ENCODE results near the gene PRR35. TPM values are rescaled to one million over a fixed set of nuclear protein-coding genes. Genes with fewer than 3 reads are reported as not detected.

The PRR35 gene
- total RNA-seq, 2 experiments from 2014 or later: not detected

DNA sequence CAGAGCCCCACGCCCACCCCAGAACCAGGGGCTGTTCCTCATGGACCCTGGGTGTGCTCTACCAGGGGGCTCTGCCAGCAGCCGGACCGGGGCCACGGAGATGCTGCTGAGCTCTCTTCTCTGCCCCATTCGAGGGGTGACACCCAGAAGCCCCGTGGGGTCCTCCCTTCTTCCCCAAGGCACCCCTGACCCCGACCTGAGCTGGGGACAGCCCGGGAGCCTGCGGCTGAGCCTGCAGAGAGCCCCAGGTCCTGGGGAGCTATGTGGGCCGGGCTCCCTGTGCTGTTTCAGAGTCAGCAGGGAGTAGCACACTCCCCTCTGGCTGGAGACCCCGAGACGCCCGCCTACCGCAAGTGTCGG is 1.2 kb upstream of the PRR35 start:
- H3K9me3 Mint-ChIP-seq: no peaks in the 10 kb centered on the region
- ChIA-PET CTCF (no interaction called here), POLR2A (no interaction called here)
- Histone ChIP-seq H3K36me3 (ENCODE audit: insufficient read depth, low read length) (peaks cover under 1% of the 10 kb centered on the region), H3K4me3 (ENCODE audit: low read length) (no peak overlapping the region), H3K27me3 (ENCODE audit: control insufficient read depth in 1 of 2, insufficient read depth in 2 of 2, low read length in 2 of 2) (peaks cover 17 to 24% of the 10 kb centered on the region in 2 experiments), H3K9me3 (ENCODE audit: control insufficient read depth in 1 of 2, insufficient read depth in 1 of 2, low read length in 2 of 2) (peaks cover 0 to 23% of the 10 kb centered on the region in 2 experiments), H3K4me1 (ENCODE audit: insufficient read depth, low read length) (peaks cover 4% of the 10 kb centered on the region), H3K27ac (ENCODE audit: low read depth in 1 of 2, low read length in 2 of 2) (no peak overlapping the region)
- TF ChIP-seq, protein P1, sequence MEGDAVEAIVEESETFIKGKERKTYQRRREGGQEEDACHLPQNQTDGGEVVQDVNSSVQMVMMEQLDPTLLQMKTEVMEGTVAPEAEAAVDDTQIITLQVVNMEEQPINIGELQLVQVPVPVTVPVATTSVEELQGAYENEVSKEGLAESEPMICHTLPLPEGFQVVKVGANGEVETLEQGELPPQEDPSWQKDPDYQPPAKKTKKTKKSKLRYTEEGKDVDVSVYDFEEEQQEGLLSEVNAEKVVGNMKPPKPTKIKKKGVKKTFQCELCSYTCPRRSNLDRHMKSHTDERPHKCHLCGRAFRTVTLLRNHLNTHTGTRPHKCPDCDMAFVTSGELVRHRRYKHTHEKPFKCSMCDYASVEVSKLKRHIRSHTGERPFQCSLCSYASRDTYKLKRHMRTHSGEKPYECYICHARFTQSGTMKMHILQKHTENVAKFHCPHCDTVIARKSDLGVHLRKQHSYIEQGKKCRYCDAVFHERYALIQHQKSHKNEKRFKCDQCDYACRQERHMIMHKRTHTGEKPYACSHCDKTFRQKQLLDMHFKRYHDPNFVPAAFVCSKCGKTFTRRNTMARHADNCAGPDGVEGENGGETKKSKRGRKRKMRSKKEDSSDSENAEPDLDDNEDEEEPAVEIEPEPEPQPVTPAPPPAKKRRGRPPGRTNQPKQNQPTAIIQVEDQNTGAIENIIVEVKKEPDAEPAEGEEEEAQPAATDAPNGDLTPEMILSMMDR (IDR thresholded peaks at IDR 0.05): no peak
- H3K27me3 Mint-ChIP-seq: peaks cover 6% of the 10 kb centered on the region
- ATAC-seq (ENCODE audit: poor library complexity) (no peak), DNase-seq (no peak)
- no peak overlapping the region for H3K4me3 Mint-ChIP-seq
- H3K4me1 Mint-ChIP-seq (ENCODE audit: low read depth): peaks cover 4% of the 10 kb centered on the region
- no peak overlapping the region for H3K27ac Mint-ChIP-seq
- intact Hi-C loops (cut with DNase I, micrococcal nuclease): no loop called here
- H3K36me3 Mint-ChIP-seq (ENCODE audit: low read depth): no peaks in the 10 kb centered on the region

DNA sequence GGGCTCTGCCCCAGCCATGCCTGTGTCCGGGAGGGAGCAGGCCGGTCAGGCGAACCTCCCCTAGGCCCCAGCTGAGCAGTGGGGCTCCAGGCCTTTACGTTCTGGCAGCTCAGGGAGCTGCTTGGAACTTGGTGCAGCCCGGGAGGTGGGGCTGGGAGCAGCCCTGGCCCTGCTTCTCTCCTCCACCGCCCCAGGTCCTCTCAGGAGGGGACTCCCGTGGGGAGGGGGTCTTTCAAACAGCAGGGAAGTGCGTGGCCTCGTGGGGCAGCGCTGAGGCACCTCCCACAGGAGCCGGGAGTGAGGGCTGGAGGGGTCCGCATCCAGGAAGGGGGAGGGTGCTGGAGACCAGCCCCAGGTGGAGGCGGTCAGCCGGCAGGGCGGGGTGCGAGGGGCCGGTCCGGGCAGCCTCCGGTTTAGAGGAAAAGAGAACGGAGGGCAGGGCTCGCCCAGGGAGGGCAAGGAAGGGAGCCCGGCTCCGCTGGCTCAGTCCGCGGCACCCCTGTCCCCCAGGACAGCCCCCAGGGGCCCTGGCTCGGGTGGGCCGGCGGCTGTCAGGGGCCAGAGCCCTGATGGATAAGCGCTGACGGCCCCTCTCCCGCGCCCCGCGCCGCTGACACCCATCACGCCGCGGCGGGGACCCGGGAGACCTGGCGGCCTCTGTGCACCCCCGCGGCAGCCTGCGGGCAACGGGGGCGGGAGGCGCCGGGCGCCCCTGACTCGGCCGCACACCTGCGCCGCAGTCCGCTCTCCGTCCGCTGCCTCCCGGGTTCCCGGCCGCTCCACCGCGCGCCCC is 587 bp upstream of the PRR35 start:
- TF ChIP-seq, protein P1 (IDR thresholded peaks at IDR 0.05): no peak
- POLR2A ChIA-PET: no interaction called here
- H3K4me1 ChIP-seq (ENCODE audit: insufficient read depth, low read length): peaks cover 4% of the 10 kb centered on the region
- no peak for ATAC-seq (ENCODE audit: poor library complexity)
- H3K4me3 ChIP-seq (ENCODE audit: low read length): no peak overlapping the region
- H3K27me3 Mint-ChIP-seq: peaks cover 6% of the 10 kb centered on the region
- CTCF ChIA-PET: no interaction called here
- H3K27me3 ChIP-seq (ENCODE audit: control insufficient read depth in 1 of 2, insufficient read depth in 2 of 2, low read length in 2 of 2): peaks cover 17 to 24% of the 10 kb centered on the region in 2 experiments
- no peak for DNase-seq
- intact Hi-C loops (cut with DNase I, micrococcal nuclease): no loop called here
- peaks cover 0 to 23% of the 10 kb centered on the region in 2 experiments for H3K9me3 ChIP-seq (ENCODE audit: control insufficient read depth in 1 of 2, insufficient read depth in 1 of 2, low read length in 2 of 2)
- H3K36me3 Mint-ChIP-seq (ENCODE audit: low read depth): no peaks in the 10 kb centered on the region
- H3K36me3 ChIP-seq (ENCODE audit: insufficient read depth, low read length): no peaks in the 10 kb centered on the region
- no peak overlapping the region for H3K27ac Mint-ChIP-seq
- H3K9me3 Mint-ChIP-seq: no peaks in the 10 kb centered on the region
- no peak overlapping the region for H3K27ac ChIP-seq (ENCODE audit: low read depth in 1 of 2, low read length in 2 of 2)
- H3K4me1 Mint-ChIP-seq (ENCODE audit: low read depth): peaks cover 4% of the 10 kb centered on the region
- no peak overlapping the region for H3K4me3 Mint-ChIP-seq

DNA sequence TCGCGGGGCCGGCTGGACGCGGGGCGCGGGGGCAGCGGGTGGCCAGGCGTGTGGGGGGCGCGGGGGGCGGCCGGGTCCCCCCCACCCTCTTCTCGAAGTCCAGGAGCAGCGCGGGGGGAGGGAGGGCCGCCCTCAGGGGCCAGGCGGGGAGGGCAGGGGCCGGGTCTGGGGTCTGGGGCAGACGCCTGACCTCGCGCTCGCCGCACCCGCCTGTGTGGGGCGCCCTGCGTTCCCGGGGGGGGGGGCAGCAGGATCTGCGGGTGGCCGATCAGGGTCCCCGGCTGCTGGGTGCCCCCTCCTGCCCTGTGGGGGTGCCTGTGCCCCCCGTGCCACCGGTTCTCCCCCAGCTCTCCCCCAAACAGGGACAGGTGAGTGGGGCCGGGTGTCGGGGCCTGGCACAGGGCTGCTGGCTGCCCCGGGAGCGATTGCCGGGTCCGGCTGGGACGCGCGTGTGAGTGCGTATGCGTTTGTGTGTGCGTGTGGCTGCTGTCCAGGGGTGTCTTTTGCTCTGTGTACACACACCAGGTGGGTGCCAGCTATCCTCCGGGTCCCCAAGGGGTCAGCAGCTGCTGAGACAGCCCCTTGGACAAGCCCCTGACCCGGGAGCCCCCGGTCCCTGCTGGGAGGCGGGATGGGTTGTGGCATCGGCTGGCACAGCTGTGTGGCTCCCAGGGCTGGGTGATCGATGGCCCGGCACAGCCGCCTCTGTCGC is 663 bp downstream of the PRR35 start:
- no peak for ATAC-seq (ENCODE audit: poor library complexity)
- H3K4me3 Mint-ChIP-seq: no peak overlapping the region
- intact Hi-C loops (cut with DNase I, micrococcal nuclease): no loop called here
- Histone ChIP-seq H3K27me3 (ENCODE audit: control insufficient read depth in 1 of 2, insufficient read depth in 2 of 2, low read length in 2 of 2) (peaks cover 17 to 24% of the 10 kb centered on the region in 2 experiments), H3K27ac (ENCODE audit: low read depth in 1 of 2, low read length in 2 of 2) (no peak overlapping the region), H3K4me3 (ENCODE audit: low read length) (no peak overlapping the region), H3K9me3 (ENCODE audit: control insufficient read depth in 1 of 2, insufficient read depth in 1 of 2, low read length in 2 of 2) (peaks cover 0 to 23% of the 10 kb centered on the region in 2 experiments), H3K36me3 (ENCODE audit: insufficient read depth, low read length) (no peaks in the 10 kb centered on the region), H3K4me1 (ENCODE audit: insufficient read depth, low read length) (peaks cover 7% of the 10 kb centered on the region)
- no peak for DNase-seq
- no peak overlapping the region for H3K27ac Mint-ChIP-seq
- TF ChIP-seq, protein P1 (IDR thresholded peaks at IDR 0.05): no peak
- ChIA-PET CTCF (no interaction called here), POLR2A (no interaction called here)
- H3K9me3 Mint-ChIP-seq: no peaks in the 10 kb centered on the region
- peaks cover 4% of the 10 kb centered on the region for H3K4me1 Mint-ChIP-seq (ENCODE audit: low read depth)
- H3K36me3 Mint-ChIP-seq (ENCODE audit: low read depth): no peaks in the 10 kb centered on the region
- H3K27me3 Mint-ChIP-seq: peaks cover 6% of the 10 kb centered on the region

All from CD4-positive, alpha-beta T cell (primary cell).